Measurements from ENCODE around the gene FNDC5. TPM values are rescaled to one million over a fixed set of nuclear protein-coding genes. Genes with fewer than 3 reads are reported as not detected.

Gene FNDC5
- total RNA-seq, 5 donors from 2014 or later (not counting 1 experiment from before 2014, with no cell fraction given) = not detected

DNA sequence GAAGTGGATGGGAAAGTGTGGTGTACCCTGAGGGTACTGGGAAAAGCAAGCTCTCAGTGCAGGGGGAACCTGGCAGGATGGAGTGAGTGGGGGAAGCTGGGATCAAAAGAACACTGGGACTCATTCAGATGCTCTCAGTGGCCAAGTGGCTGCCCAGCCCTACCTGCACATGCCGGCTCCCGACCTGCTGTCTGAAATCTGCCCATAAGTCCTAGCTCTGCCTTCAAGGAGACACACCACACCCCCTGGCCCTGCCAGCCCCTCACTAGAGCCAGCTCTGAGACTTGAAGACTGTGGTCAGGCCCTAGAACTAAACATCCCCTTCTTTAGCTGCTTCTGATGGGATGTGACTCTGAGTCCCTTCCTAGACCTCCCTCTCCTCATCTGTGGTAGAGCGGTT lies 28.2 kb upstream of the FNDC5 start:
- ATAC-seq (replicated peaks in 1 of 4) = no peak
- Histone ChIP-seq H3K4me1 (ENCODE audit: control insufficient read depth in 1 of 2, extremely low read depth in 1 of 2, insufficient read depth in 2 of 2, low read length in 2 of 2) (peaks cover 0 to 12% of the 10 kb centered on the region in 2 experiments), H3K4me3 (ENCODE audit: control insufficient read depth in 1 of 2, extremely low read depth in 1 of 2, low read length in 1 of 2) (no peak overlapping the region), H3K27ac (ENCODE audit: low read length) (no peak overlapping the region), H3K9me3 (no peaks in the 10 kb centered on the region), H3K36me3 (ENCODE audit: control insufficient read depth in 2 of 2, extremely low read depth in 1 of 2, insufficient read depth in 1 of 2, low read length in 1 of 2) (no peaks in the 10 kb centered on the region), H3K27me3 (replicated peaks in 1 of 2; ENCODE audit: control insufficient read depth in 2 of 2, extremely low read depth in 1 of 2, insufficient read depth in 2 of 2, low read length in 1 of 2) (peaks cover 11 to 84% of the 10 kb centered on the region in 2 experiments)
- ChIA-PET POLR2A (no interaction called here), CTCF (interaction anchor here in 1 of 2 donors (0.6 to 0.9 kb wide), 4 partner anchors 24 to 573 kb away, joined by 3 to 4 read pairs (median 4); no protein-coding TSS in a partner anchor)
- H3K9me3 Mint-ChIP-seq = no peaks in the 10 kb centered on the region
- no peak overlapping the region for H3K27ac Mint-ChIP-seq
- no peaks in the 10 kb centered on the region for H3K36me3 Mint-ChIP-seq
- no peak for DNase-seq
- peaks cover 8 to 13% (median 11%) of the 10 kb centered on the region in 3 donors for H3K4me1 Mint-ChIP-seq
- no CpG with 5 or more reads among the region's 3 CpGs for WGBS (ENCODE audit: insufficient coverage)
- peaks cover 52 to 66% of the 10 kb centered on the region in 2 donors for H3K27me3 Mint-ChIP-seq
- no peak overlapping the region for H3K4me3 Mint-ChIP-seq

DNA sequence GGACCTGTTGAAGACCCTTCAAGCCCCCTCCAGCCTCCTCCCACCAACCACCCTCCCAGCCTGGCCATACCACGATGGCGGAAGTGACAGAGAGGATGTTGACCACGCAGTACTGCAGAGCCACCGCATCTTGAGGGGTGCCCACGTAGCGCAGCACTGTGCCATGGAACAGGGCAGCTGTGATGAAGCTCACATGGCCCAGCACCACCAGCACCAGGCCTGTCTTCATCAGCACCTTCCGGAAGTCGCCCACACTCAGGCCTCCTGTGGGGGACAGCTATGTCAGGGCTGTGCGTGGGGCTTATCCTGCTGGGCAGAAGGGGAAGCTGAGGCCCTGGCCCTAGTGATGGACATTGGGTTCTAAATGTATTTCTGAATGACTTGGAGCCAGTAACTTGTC lies 27.3 kb upstream of the FNDC5 start:
- CTCF ChIA-PET = interaction anchor here in 1 of 2 donors (0.7 kb wide), 1 partner anchor 574 kb away, joined by 3 read pairs; no protein-coding TSS in a partner anchor
- Histone ChIP-seq H3K27ac (ENCODE audit: low read length) (no peak overlapping the region), H3K4me1 (ENCODE audit: control insufficient read depth in 1 of 2, extremely low read depth in 1 of 2, insufficient read depth in 2 of 2, low read length in 2 of 2) (peaks cover 0 to 21% of the 10 kb centered on the region in 2 experiments), H3K9me3 (no peaks in the 10 kb centered on the region), H3K4me3 (ENCODE audit: control insufficient read depth in 1 of 2, extremely low read depth in 1 of 2, low read length in 1 of 2) (no peak overlapping the region), H3K27me3 (replicated peaks in 1 of 2; ENCODE audit: control insufficient read depth in 2 of 2, extremely low read depth in 1 of 2, insufficient read depth in 2 of 2, low read length in 1 of 2) (peaks cover 9 to 92% of the 10 kb centered on the region in 2 experiments), H3K36me3 (ENCODE audit: control insufficient read depth in 2 of 2, extremely low read depth in 1 of 2, insufficient read depth in 1 of 2, low read length in 1 of 2) (no peaks in the 10 kb centered on the region)
- Mint-ChIP-seq H3K27ac (no peak overlapping the region), H3K36me3 (no peaks in the 10 kb centered on the region), H3K4me3 (no peak overlapping the region), H3K27me3 (peaks cover 52 to 67% of the 10 kb centered on the region in 2 donors), H3K4me1 (peaks cover 8 to 15% (median 13%) of the 10 kb centered on the region in 3 donors), H3K9me3 (no peaks in the 10 kb centered on the region)
- ATAC-seq (replicated peaks in 1 of 4) (no peak), DNase-seq (no peak)
- POLR2A ChIA-PET = no interaction called here
- WGBS (ENCODE audit: insufficient coverage) = 86% methylated on average over 9 of the region's 9 CpGs

GRCh38 chr1:32897082-32898049 lies 26.7 kb upstream of the FNDC5 start:
- no peaks in the 10 kb centered on the region for H3K36me3 ChIP-seq (ENCODE audit: control insufficient read depth in 2 of 2, extremely low read depth in 1 of 2, insufficient read depth in 1 of 2, low read length in 1 of 2)
- no peak overlapping the region for H3K27ac ChIP-seq (ENCODE audit: low read length)
- Mint-ChIP-seq H3K4me3 (no peak overlapping the region), H3K9me3 (no peaks in the 10 kb centered on the region), H3K27me3 (peaks cover 51 to 65% of the 10 kb centered on the region in 2 donors), H3K36me3 (no peaks in the 10 kb centered on the region), H3K4me1 (peaks cover 12 to 19% (median 13%) of the 10 kb centered on the region in 3 donors), H3K27ac (no peak overlapping the region)
- H3K4me3 ChIP-seq (ENCODE audit: control insufficient read depth in 1 of 2, extremely low read depth in 1 of 2, low read length in 1 of 2) = no peak overlapping the region
- H3K9me3 ChIP-seq = no peaks in the 10 kb centered on the region
- DNase-seq (no peak), ATAC-seq (replicated peaks in 1 of 4) (no peak)
- POLR2A ChIA-PET = no interaction called here
- H3K27me3 ChIP-seq (replicated peaks in 1 of 2; ENCODE audit: control insufficient read depth in 2 of 2, extremely low read depth in 1 of 2, insufficient read depth in 2 of 2, low read length in 1 of 2) = peaks cover 10 to 91% of the 10 kb centered on the region in 2 experiments
- WGBS (ENCODE audit: insufficient coverage) = 77% methylated on average over 6 of the region's 11 CpGs
- CTCF ChIA-PET = interaction anchor here in 1 of 2 donors (0.6 kb wide), 1 partner anchor 21 kb away, joined by 4 read pairs; no protein-coding TSS in a partner anchor
- peaks cover 0 to 26% of the 10 kb centered on the region in 2 experiments for H3K4me1 ChIP-seq (ENCODE audit: control insufficient read depth in 1 of 2, extremely low read depth in 1 of 2, insufficient read depth in 2 of 2, low read length in 2 of 2)

DNA sequence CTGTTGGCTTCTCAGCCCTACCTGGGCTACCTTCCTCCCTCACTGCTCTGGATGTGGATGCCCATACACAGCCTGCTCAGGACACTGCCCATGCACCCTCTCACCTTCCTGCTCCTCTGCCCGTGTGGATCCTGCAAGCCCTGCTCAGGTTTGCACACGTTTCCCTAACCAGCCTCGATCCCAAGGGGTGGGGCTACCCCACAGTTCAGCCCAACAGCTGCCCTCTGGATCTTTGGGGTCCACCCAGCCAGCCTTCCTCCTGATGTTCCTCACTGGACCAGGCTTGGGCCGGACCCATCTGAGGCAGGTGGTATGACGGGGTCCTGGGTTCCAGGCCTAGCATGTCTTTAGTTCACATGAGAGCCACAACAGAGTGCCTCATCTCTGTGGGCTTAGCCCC lies 25.7 kb upstream of the FNDC5 start:
- no peaks in the 10 kb centered on the region for H3K9me3 ChIP-seq
- no peak overlapping the region for H3K4me3 ChIP-seq (ENCODE audit: control insufficient read depth in 1 of 2, extremely low read depth in 1 of 2, low read length in 1 of 2)
- WGBS (ENCODE audit: insufficient coverage) = 87% methylated on average over 4 of the region's 5 CpGs
- Mint-ChIP-seq H3K9me3 (no peaks in the 10 kb centered on the region), H3K36me3 (no peaks in the 10 kb centered on the region), H3K4me1 (peaks cover 10 to 19% (median 17%) of the 10 kb centered on the region in 3 donors), H3K27ac (no peak overlapping the region), H3K4me3 (no peak overlapping the region), H3K27me3 (peaks cover 52 to 66% of the 10 kb centered on the region in 2 donors)
- H3K36me3 ChIP-seq (ENCODE audit: control insufficient read depth in 2 of 2, extremely low read depth in 1 of 2, insufficient read depth in 1 of 2, low read length in 1 of 2) = no peaks in the 10 kb centered on the region
- H3K4me1 ChIP-seq (ENCODE audit: control insufficient read depth in 1 of 2, extremely low read depth in 1 of 2, insufficient read depth in 2 of 2, low read length in 2 of 2) = peaks cover 0 to 23% of the 10 kb centered on the region in 2 experiments
- peaks cover 9 to 88% of the 10 kb centered on the region in 2 experiments for H3K27me3 ChIP-seq (replicated peaks in 1 of 2; ENCODE audit: control insufficient read depth in 2 of 2, extremely low read depth in 1 of 2, insufficient read depth in 2 of 2, low read length in 1 of 2)
- no peak overlapping the region for H3K27ac ChIP-seq (ENCODE audit: low read length)
- CTCF ChIA-PET = no interaction called here
- ATAC-seq (replicated peaks in 1 of 4) (no peak), DNase-seq (no peak)
- POLR2A ChIA-PET = no interaction called here

DNA sequence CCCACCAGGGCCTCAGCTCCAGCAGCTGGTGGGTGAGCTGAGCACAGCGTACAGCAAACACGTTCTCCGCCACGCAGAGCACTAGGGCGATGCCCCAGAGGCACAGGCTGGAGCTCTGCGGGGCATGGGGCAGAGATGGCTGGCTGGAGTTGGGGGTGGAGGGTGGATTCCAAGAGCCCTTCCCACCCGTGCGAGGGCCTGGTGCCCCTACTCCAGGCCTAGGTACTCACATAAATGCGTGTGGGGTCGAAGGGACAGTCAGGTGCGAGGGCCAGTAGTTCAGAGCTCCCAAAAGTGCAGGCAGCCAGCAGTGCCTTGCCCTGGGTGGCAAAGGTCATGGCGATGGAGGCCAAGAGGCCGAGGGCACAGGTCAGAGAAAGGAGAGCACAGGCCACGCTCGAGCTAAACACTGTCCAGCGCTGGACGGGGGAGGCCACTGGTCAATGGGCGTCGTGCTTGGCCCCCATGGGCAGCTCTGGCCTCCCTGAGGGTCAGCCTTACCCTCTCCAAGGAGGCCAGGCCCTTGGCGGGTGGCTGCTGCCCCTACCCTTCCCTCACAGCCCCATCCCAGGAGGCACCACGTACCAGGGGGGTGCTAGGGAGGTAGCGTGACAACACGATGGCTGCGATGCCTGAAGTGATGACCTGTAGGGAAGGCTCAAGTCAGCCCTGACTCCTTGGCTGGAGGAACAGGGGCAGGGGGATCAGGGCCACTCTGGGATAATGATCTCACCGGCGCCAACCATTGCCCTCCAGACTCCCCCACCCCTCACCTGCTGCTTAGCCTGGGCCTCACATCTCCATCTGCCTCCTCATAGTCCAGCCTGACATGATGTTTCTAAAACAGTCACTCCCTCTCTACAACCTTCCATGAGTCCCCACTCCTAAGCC lies 24.9 kb upstream of the FNDC5 start:
- H3K27ac ChIP-seq (ENCODE audit: low read length) = no peak overlapping the region
- no peak overlapping the region for H3K4me3 ChIP-seq (ENCODE audit: control insufficient read depth in 1 of 2, extremely low read depth in 1 of 2, low read length in 1 of 2)
- ATAC-seq (replicated peaks in 1 of 4) (no peak), DNase-seq (no peak)
- Mint-ChIP-seq H3K36me3 (no peaks in the 10 kb centered on the region), H3K27me3 (peaks cover 55 to 72% of the 10 kb centered on the region in 2 donors), H3K4me1 (peaks cover 7 to 16% (median 14%) of the 10 kb centered on the region in 3 donors), H3K27ac (no peak overlapping the region), H3K4me3 (no peak overlapping the region), H3K9me3 (no peaks in the 10 kb centered on the region)
- peaks cover 9 to 91% of the 10 kb centered on the region in 2 experiments for H3K27me3 ChIP-seq (replicated peaks in 1 of 2; ENCODE audit: control insufficient read depth in 2 of 2, extremely low read depth in 1 of 2, insufficient read depth in 2 of 2, low read length in 1 of 2)
- WGBS (ENCODE audit: insufficient coverage) = 95% methylated on average over 17 of the region's 26 CpGs
- CTCF ChIA-PET = no interaction called here
- no peaks in the 10 kb centered on the region for H3K36me3 ChIP-seq (ENCODE audit: control insufficient read depth in 2 of 2, extremely low read depth in 1 of 2, insufficient read depth in 1 of 2, low read length in 1 of 2)
- peaks cover 0 to 17% of the 10 kb centered on the region in 2 experiments for H3K4me1 ChIP-seq (ENCODE audit: control insufficient read depth in 1 of 2, extremely low read depth in 1 of 2, insufficient read depth in 2 of 2, low read length in 2 of 2)
- POLR2A ChIA-PET = no interaction called here
- H3K9me3 ChIP-seq = no peaks in the 10 kb centered on the region

- ChIA-PET CTCF (no interaction called here), POLR2A (no interaction called here)
- ATAC-seq (replicated peaks in 1 of 4) (no peak), DNase-seq (no peak)
- no peaks in the 10 kb centered on the region for H3K9me3 Mint-ChIP-seq
- peak overlapping the region in 1 of 3 donors; percentile 81 for H3K4me3 Mint-ChIP-seq
- H3K4me3 ChIP-seq (ENCODE audit: control insufficient read depth in 1 of 2, extremely low read depth in 1 of 2, low read length in 1 of 2) = no peak overlapping the region
- no peaks in the 10 kb centered on the region for H3K9me3 ChIP-seq
- H3K36me3 Mint-ChIP-seq = no peaks in the 10 kb centered on the region
- H3K27me3 ChIP-seq (replicated peaks in 1 of 2; ENCODE audit: control insufficient read depth in 2 of 2, extremely low read depth in 1 of 2, insufficient read depth in 2 of 2, low read length in 1 of 2) = peaks cover 6 to 90% of the 10 kb centered on the region in 2 experiments
- peaks cover 0 to 15% of the 10 kb centered on the region in 2 experiments for H3K4me1 ChIP-seq (ENCODE audit: control insufficient read depth in 1 of 2, extremely low read depth in 1 of 2, insufficient read depth in 2 of 2, low read length in 2 of 2)
- WGBS (ENCODE audit: insufficient coverage) = 94% methylated on average over 3 of the region's 6 CpGs
- no peaks in the 10 kb centered on the region for H3K36me3 ChIP-seq (ENCODE audit: control insufficient read depth in 2 of 2, extremely low read depth in 1 of 2, insufficient read depth in 1 of 2, low read length in 1 of 2)
- peaks cover 6 to 14% (median 11%) of the 10 kb centered on the region in 3 donors for H3K4me1 Mint-ChIP-seq
- H3K27me3 Mint-ChIP-seq = peaks cover 56 to 72% of the 10 kb centered on the region in 2 donors
- H3K27ac ChIP-seq (ENCODE audit: low read length) = no peak overlapping the region
- H3K27ac Mint-ChIP-seq = no peak overlapping the region
These were observed 24.0 kb upstream of the FNDC5 start for GRCh38 chr1:32894681-32895080.
